ENCODE measurements around the gene TCHP.
A peak's percentile ranks its signal among the peaks of the same experiment; 100 is the strongest.

The TCHP gene

GRCh38 chr12:109940339-109940923 lies 40.4 kb downstream of the TCHP start:
- DNase-seq, result no peak

GRCh38 chr12:109943811-109944210 lies 43.7 kb downstream of the TCHP start:
- no peak for DNase-seq

- no peak for DNase-seq
Measured at GRCh38 chr12:109944561-109945359, 44.7 kb downstream of the TCHP start.

GRCh38 chr12:109946505-109946904 lies 46.4 kb downstream of the TCHP start:
- peak in 1 of 4 experiments; percentile 7 for DNase-seq

- DNase-seq, result no peak
Measured at GRCh38 chr12:109946913-109947312, 46.8 kb downstream of the TCHP start.

- no peak for DNase-seq
Measured at GRCh38 chr12:109947521-109947920, 47.4 kb downstream of the TCHP start.

- DNase-seq, result no peak
Measured at GRCh38 chr12:109948368-109948767, 48.3 kb downstream of the TCHP start.

- DNase-seq, result no peak
Measured at GRCh38 chr12:109949089-109949488, 49.0 kb downstream of the TCHP start.

- DNase-seq, result no peak
Measured at GRCh38 chr12:109950625-109951024, 50.6 kb downstream of the TCHP start.

- no peak for DNase-seq
Measured at GRCh38 chr12:109951136-109951535, 51.1 kb downstream of the TCHP start.

- DNase-seq, result no peak
Measured at GRCh38 chr12:109951751-109952150, 51.7 kb downstream of the TCHP start.

GRCh38 chr12:109952160-109952858 lies 52.2 kb downstream of the TCHP start:
- DNase-seq, result no peak

- DNase-seq, result no peak
Measured at GRCh38 chr12:109952873-109953272, 52.8 kb downstream of the TCHP start.

GRCh38 chr12:109953656-109954055 lies 53.6 kb downstream of the TCHP start:
- no peak for DNase-seq

GRCh38 chr12:109958374-109958773 lies 58.3 kb downstream of the TCHP start:
- no peak for DNase-seq

- DNase-seq, result no peak
Measured at GRCh38 chr12:109959411-109960093, 59.5 kb downstream of the TCHP start.

GRCh38 chr12:109961201-109961600 lies 61.1 kb downstream of the TCHP start:
- DNase-seq, result no peak

- no peak for DNase-seq
Measured at GRCh38 chr12:109961612-109962011, 61.5 kb downstream of the TCHP start.

GRCh38 chr12:109962398-109962797 lies 62.3 kb downstream of the TCHP start:
- no peak for DNase-seq

GRCh38 chr12:109963330-109963729 lies 63.3 kb downstream of the TCHP start:
- DNase-seq, result no peak

GRCh38 chr12:109963743-109964429 lies 63.8 kb downstream of the TCHP start:
- no peak for DNase-seq

GRCh38 chr12:109966546-109966945 lies 66.5 kb downstream of the TCHP start:
- DNase-seq, result no peak
